HL-60 (cell line): ENCODE results near the gene NAPSA.

Experiments
- GABPA ChIP-seq: IDR thresholded peaks from 2 replicates; pipeline ENCODE4 v1.6.1; 2012; ENCODE audit warnings: low read depth
- POLR2AphosphoS5 ChIP-seq: IDR thresholded peaks from 2 replicates; pipeline ENCODE4 v1.6.1; 2012; ENCODE audit warnings: low read depth
- SPI1 ChIP-seq: IDR thresholded peaks from 2 replicates; pipeline ENCODE4 v1.6.1; 2012; ENCODE audit warnings: low read depth, mild to moderate bottlenecking, borderline replicate concordance
- TF ChIP-seq, protein P1 (sequence below): IDR thresholded peaks from one replicate; pipeline ENCODE4 v1.5.1; 2011; ENCODE audit warnings: low read length, control low read depth, inconsistent platforms; ENCODE audit not compliant: insufficient read depth
- TF ChIP-seq, protein P2 (sequence below): IDR thresholded peaks from 2 replicates; pipeline ENCODE4 v1.6.1; 2012; ENCODE audit warnings: low read depth; ENCODE audit not compliant: insufficient replicate concordance

DNA sequence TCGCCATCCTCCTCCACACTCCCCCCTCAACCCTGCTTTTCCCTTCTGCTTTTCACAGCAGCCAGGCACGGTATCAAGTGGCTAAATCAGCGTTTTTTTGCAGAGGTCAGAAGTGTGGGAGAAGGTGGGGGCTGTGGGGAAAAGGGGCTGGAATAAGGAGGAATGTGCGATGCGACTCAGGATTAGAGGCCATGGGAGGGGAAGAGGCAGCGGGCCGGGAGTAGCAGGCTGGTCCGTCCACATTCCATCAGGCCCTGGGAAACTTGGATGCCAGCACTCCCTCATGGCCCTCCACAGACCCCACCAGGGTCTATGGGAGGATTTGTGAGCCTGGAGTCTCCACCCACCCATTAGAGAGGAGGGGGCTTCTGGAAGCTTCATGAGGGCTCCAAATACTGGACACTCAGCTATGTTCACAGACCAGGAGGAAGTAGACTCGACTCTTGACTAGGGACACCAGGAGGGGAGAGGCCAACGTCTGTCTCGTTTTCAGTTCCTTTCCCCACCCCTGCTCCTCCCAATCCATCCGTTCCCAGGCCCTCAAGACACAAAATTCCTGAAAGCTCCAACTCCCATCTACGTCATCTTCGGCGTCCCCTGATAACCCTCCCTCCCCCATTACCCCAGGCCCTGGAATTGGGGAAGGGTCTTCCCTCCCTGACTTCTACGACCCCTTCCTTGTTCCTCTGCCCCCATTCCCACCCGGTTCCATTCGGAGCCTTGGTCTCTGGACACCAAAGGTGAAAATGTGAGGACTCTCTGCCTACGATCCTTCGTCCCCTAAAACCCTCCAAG lies 33.0 kb downstream of the NAPSA start:
- TF ChIP-seq, protein P1, sequence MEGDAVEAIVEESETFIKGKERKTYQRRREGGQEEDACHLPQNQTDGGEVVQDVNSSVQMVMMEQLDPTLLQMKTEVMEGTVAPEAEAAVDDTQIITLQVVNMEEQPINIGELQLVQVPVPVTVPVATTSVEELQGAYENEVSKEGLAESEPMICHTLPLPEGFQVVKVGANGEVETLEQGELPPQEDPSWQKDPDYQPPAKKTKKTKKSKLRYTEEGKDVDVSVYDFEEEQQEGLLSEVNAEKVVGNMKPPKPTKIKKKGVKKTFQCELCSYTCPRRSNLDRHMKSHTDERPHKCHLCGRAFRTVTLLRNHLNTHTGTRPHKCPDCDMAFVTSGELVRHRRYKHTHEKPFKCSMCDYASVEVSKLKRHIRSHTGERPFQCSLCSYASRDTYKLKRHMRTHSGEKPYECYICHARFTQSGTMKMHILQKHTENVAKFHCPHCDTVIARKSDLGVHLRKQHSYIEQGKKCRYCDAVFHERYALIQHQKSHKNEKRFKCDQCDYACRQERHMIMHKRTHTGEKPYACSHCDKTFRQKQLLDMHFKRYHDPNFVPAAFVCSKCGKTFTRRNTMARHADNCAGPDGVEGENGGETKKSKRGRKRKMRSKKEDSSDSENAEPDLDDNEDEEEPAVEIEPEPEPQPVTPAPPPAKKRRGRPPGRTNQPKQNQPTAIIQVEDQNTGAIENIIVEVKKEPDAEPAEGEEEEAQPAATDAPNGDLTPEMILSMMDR, result no peak
- TF ChIP-seq POLR2AphosphoS5, result no peak
- TF ChIP-seq, protein P2, sequence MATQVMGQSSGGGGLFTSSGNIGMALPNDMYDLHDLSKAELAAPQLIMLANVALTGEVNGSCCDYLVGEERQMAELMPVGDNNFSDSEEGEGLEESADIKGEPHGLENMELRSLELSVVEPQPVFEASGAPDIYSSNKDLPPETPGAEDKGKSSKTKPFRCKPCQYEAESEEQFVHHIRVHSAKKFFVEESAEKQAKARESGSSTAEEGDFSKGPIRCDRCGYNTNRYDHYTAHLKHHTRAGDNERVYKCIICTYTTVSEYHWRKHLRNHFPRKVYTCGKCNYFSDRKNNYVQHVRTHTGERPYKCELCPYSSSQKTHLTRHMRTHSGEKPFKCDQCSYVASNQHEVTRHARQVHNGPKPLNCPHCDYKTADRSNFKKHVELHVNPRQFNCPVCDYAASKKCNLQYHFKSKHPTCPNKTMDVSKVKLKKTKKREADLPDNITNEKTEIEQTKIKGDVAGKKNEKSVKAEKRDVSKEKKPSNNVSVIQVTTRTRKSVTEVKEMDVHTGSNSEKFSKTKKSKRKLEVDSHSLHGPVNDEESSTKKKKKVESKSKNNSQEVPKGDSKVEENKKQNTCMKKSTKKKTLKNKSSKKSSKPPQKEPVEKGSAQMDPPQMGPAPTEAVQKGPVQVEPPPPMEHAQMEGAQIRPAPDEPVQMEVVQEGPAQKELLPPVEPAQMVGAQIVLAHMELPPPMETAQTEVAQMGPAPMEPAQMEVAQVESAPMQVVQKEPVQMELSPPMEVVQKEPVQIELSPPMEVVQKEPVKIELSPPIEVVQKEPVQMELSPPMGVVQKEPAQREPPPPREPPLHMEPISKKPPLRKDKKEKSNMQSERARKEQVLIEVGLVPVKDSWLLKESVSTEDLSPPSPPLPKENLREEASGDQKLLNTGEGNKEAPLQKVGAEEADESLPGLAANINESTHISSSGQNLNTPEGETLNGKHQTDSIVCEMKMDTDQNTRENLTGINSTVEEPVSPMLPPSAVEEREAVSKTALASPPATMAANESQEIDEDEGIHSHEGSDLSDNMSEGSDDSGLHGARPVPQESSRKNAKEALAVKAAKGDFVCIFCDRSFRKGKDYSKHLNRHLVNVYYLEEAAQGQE, result no peak
- no peak for TF ChIP-seq GABPA
- TF ChIP-seq SPI1, result no peak
